Keratinocyte (primary cell): Measurements from ENCODE around the gene KLC3. TPM values are rescaled to one million over a fixed set of nuclear protein-coding genes. Genes with fewer than 3 reads are reported as not detected.

Source experiments
- DNase-seq: peaks from one replicate; pipeline ENCODE4 v3.0.0-alpha.2; 2011; ENCODE audit warnings: low read depth, missing footprints, low spot score
- FAIRE-seq: peaks from 2 replicates; lab custom pipeline; 2011; peaks lifted over from hg19 to GRCh38; lab: Jason Lieb, UNC
- H2AFZ ChIP-seq: 2 replicates; pipeline ENCODE4 v1.6.0; 2012; ENCODE audit warnings: low read length, control low read depth, inconsistent platforms; ENCODE audit not compliant: control insufficient read depth
- H3K27ac ChIP-seq: 2 replicates; pipeline ENCODE4 v1.5.1; 2011; ENCODE audit warnings: low read length; ENCODE audit not compliant: control insufficient read depth, insufficient read depth
- H3K27me3 ChIP-seq: 3 replicates; pipeline ENCODE4 v1.6.0; 2011; ENCODE audit warnings: low read length; ENCODE audit not compliant: control insufficient read depth, insufficient read depth; ENCODE audit errors: extremely low read depth
- H3K36me3 ChIP-seq, 2 experiments: 2 replicates in 1 of 2; 3 replicates in 1 of 2; pipeline ENCODE4 v1.5.1; 2011; ENCODE audit warnings: low read length in 2 of 2, mild to moderate bottlenecking in 1 of 2; ENCODE audit not compliant: control insufficient read depth in 2 of 2, insufficient read depth in 2 of 2; ENCODE audit errors: extremely low read depth in 1 of 2
- H3K4me1 ChIP-seq: 3 replicates; pipeline ENCODE4 v1.5.1; 2011; ENCODE audit warnings: low read length; ENCODE audit not compliant: control insufficient read depth, insufficient read depth; ENCODE audit errors: extremely low read depth
- H3K4me2 ChIP-seq: 3 replicates; pipeline ENCODE4 v1.6.0; 2011; ENCODE audit warnings: low read depth, low read length; ENCODE audit not compliant: control insufficient read depth, insufficient read depth; ENCODE audit errors: extremely low read depth
- H3K4me3 ChIP-seq, 3 experiments: fragments of 200-600 bp in 1 of 3; sonication (generic) in 1 of 3; 2 replicates in 2 of 3; 3 replicates in 1 of 3; pipeline ENCODE4 v1.5.1; 2011 to 2016; ENCODE audit warnings: low read length in 3 of 3, mild to moderate bottlenecking in 3 of 3, control low read depth in 2 of 3, inconsistent platforms in 1 of 3, low read depth in 1 of 3, mixed read lengths in 1 of 3, mixed run types in 1 of 3, moderate library complexity in 1 of 3; ENCODE audit not compliant: control insufficient read depth in 2 of 3, insufficient read depth in 2 of 3; ENCODE audit errors: extremely low read depth in 1 of 3
- H3K79me2 ChIP-seq: 2 replicates; pipeline ENCODE4 v1.6.0; 2012; ENCODE audit warnings: low read length; ENCODE audit not compliant: control insufficient read depth, insufficient read depth
- H3K9ac ChIP-seq: 3 replicates; pipeline ENCODE4 v1.6.0; 2011; ENCODE audit warnings: low read length; ENCODE audit not compliant: control insufficient read depth, insufficient read depth; ENCODE audit errors: extremely low read depth
- H3K9me1 ChIP-seq: 3 replicates; pipeline ENCODE4 v1.6.0; 2011; ENCODE audit warnings: low read length; ENCODE audit not compliant: control insufficient read depth, insufficient read depth; ENCODE audit errors: extremely low read depth
- H3K9me3 ChIP-seq: 2 replicates; pipeline ENCODE4 v1.5.1; 2012; ENCODE audit warnings: low read depth, low read length; ENCODE audit not compliant: control insufficient read depth
- H4K20me1 ChIP-seq: 3 replicates; pipeline ENCODE4 v1.6.0; 2011; ENCODE audit warnings: low read length; ENCODE audit not compliant: control insufficient read depth, insufficient read depth; ENCODE audit errors: extremely low read depth
- EZH2 ChIP-seq: IDR thresholded peaks from one replicate; pipeline ENCODE4 v1.6.1; 2012; ENCODE audit warnings: inconsistent platforms, mild to moderate bottlenecking, low read length, moderate library complexity
- dilution Hi-C: fragments of 300-500 bp; cut with MboI; formaldehyde crosslinking; loops from one replicate; pipeline ENCODE4 v1.7.0; 2020; ENCODE audit warnings: low sequenced_read_pairs; ENCODE audit not compliant: extremely low pct_ligation_motif_present
- polyA plus RNA-seq, 5 experiments: library from polyadenylated mRNA; depleted of rRNA in 3 of 5; stranded (reverse) in 3 of 5; stranded (forward) in 1 of 5; unstranded in 1 of 5; fragments of >200 nt; gene quantifications; 1 replicate in 1 of 5; 2 replicates in 3 of 5; 3 replicates in 1 of 5; pipeline versions ENCODE4 v1.2.1 to v1.2.3, GENCODE V29; 2011 to 2012; ENCODE audit warnings: missing spikeins in 2 of 5, low read depth in 1 of 5, low replicate concordance in 1 of 5
- TF ChIP-seq, protein P1 (sequence below), 3 experiments: IDR thresholded peaks in 1 of 3; conservative IDR thresholded peaks in 1 of 3; optimal IDR thresholded peaks in 1 of 3; 2 replicates in 2 of 3; 3 replicates in 1 of 3; pipeline versions ENCODE3 to v1.5.1; 2011; ENCODE audit warnings: low read length in 3 of 3, mild to moderate bottlenecking in 3 of 3, moderate library complexity in 2 of 3, control low read depth in 1 of 3, inconsistent platforms in 1 of 3; ENCODE audit not compliant: insufficient read depth in 2 of 3; ENCODE audit errors: extremely low read depth in 1 of 3

The KLC3 gene
- polyA plus RNA-seq, 1 donor (not counting 4 experiments of a cell fraction or from before 2014, with no cell fraction given) = 14.7 TPM

DNA sequence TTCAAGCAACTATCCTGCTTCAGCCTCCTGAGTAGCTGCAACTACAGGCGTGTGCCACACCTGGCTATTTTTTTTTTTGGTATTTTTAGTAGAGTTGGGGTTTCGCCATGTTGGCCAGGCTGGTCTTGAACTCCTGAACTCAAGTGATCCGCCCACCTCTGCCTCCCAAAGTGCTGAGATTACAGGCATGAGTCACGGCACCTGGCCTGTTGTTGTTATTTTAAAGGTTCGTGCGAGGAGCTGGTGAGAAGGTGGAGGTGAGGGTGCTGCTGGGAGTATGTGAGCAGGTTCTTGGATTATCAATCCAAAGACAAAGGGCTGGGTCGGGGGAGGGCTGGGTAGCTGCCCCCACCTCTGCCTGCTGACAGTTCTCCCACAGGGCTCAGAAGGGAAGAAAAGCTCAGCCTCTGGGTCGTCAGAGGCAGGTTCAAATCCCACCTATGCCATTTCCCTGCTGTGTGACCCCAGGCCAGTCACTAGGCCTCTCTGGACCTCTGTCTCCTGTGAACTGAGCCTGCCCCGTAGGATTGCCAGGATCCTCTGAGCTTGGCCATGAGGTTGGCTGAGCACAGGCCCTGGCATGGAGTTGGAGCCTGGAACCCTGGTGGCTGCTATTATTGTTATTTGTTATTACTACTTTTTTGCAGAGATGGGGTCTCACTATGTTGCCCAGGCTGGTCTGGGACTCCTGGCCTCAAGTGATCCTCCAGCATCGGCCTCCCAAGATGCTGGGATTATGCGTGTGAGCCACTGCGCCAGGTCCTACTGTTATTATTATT is 19.4 kb upstream of the KLC3 start:
- Histone ChIP-seq H4K20me1 (no peaks in the 10 kb centered on the region), H3K4me1 (no peaks in the 10 kb centered on the region), H3K9ac (no peak overlapping the region), H2AFZ (no peak overlapping the region), H3K9me1 (no peaks in the 10 kb centered on the region), H3K9me3 (no peaks in the 10 kb centered on the region), H3K36me3 (no peaks in the 10 kb centered on the region), H3K4me2 (no peak overlapping the region), H3K4me3 (no peak overlapping the region), H3K27me3 (peaks cover 10% of the 10 kb centered on the region), H3K79me2 (no peaks in the 10 kb centered on the region), H3K27ac (no peak overlapping the region)
- no peak for FAIRE-seq
- no peak for DNase-seq
- TF ChIP-seq, protein P1, sequence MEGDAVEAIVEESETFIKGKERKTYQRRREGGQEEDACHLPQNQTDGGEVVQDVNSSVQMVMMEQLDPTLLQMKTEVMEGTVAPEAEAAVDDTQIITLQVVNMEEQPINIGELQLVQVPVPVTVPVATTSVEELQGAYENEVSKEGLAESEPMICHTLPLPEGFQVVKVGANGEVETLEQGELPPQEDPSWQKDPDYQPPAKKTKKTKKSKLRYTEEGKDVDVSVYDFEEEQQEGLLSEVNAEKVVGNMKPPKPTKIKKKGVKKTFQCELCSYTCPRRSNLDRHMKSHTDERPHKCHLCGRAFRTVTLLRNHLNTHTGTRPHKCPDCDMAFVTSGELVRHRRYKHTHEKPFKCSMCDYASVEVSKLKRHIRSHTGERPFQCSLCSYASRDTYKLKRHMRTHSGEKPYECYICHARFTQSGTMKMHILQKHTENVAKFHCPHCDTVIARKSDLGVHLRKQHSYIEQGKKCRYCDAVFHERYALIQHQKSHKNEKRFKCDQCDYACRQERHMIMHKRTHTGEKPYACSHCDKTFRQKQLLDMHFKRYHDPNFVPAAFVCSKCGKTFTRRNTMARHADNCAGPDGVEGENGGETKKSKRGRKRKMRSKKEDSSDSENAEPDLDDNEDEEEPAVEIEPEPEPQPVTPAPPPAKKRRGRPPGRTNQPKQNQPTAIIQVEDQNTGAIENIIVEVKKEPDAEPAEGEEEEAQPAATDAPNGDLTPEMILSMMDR (optimal IDR thresholded peaks at IDR 0.05 in 1 of 3, IDR thresholded peaks at IDR 0.05 in 1 of 3, conservative IDR thresholded peaks at IDR 0.05 in 1 of 3; ENCODE audit: extremely low read depth in 1 of 3, insufficient read depth in 2 of 3, low read length in 3 of 3) = no peak
- TF ChIP-seq EZH2 = no peak
- dilution Hi-C loops = no loop called here

DNA sequence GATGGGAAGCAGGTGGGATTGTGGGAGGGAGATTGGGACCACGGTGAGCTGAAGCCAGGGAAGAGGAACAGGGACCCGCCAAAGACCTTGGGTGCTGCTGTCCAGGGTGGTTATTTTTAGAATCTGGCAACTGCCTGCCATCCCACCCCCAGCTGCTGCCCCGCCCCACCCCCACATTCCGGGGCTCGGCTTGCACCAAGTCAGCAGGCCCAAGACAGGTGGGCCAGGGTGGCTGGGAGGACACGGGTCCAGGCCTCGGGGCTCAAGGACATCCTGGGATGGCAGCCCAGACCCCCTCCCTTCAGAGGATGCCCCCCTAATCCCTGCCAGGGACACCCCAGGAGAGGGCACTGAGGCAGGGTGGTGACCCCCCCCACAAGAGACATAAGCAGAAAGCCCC is 18.7 kb upstream of the KLC3 start:
- FAIRE-seq = no peak
- Histone ChIP-seq H3K9me1 (no peaks in the 10 kb centered on the region), H3K27me3 (peaks cover 10% of the 10 kb centered on the region), H4K20me1 (no peaks in the 10 kb centered on the region), H2AFZ (no peak overlapping the region), H3K27ac (no peak overlapping the region), H3K9me3 (no peaks in the 10 kb centered on the region), H3K4me2 (no peak overlapping the region), H3K9ac (no peak overlapping the region), H3K4me3 (no peak overlapping the region), H3K79me2 (no peaks in the 10 kb centered on the region), H3K4me1 (no peaks in the 10 kb centered on the region), H3K36me3 (no peaks in the 10 kb centered on the region)
- no peak for DNase-seq
- dilution Hi-C loops = no loop called here
- TF ChIP-seq, protein P1 (optimal IDR thresholded peaks at IDR 0.05 in 1 of 3, IDR thresholded peaks at IDR 0.05 in 1 of 3, conservative IDR thresholded peaks at IDR 0.05 in 1 of 3; ENCODE audit: extremely low read depth in 1 of 3, insufficient read depth in 2 of 3, low read length in 3 of 3) = no peak
- TF ChIP-seq EZH2 = no peak
